GM13976 (cell line): ENCODE data around the gene PDE2A.

Source experiments
- DNase-seq: peaks from one replicate; pipeline ENCODE4 v3.0.0; 2012; ENCODE audit warnings: low spot score
- in situ Hi-C: fragments of 300-500 bp; cut with MboI; formaldehyde crosslinking; loops from one replicate; pipeline ENCODE4 v1.12.0; 2022; ENCODE audit warnings: low sequenced_read_pairs, mixed read lengths, inconsistent platforms; ENCODE audit not compliant: unreplicated experiment
- TF ChIP-seq, protein P1 (sequence below): IDR thresholded peaks from 2 replicates; pipeline ENCODE4 v1.5.1; 2012; ENCODE audit warnings: borderline replicate concordance, mild to moderate bottlenecking; ENCODE audit not compliant: insufficient read depth; ENCODE audit errors: extremely low read depth, missing control alignments, control extremely low read depth

PDE2A gene

DNA sequence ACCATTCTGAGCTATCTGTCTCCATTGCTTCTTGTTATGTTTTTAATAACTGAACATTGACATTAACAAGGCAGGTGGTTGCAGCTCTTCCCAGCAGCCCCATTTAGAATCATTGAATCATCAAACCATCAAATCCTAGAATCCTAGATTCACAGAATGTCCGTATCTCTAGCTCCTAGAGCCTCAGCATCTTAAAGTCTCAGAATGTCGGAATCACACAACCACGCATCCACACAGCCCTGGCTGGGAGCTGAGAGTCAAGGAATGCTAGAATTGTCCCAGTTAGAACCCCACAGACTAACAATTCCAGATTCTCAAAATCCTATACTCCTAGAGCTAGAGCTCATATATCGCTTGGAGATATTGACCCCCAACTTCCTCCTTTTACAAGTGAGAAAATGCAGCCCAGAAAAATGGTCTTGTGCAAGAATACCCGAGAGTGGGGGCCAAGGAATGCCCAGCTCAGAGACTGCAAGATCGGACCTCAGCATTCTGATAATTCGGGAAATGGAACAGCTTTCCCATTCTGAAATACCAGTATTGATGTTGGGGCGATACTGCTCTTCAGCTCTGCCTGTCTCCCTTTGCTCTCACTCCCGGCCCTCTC lies 38.8 kb downstream of the PDE2A start:
- DNase-seq = no peak
- TF ChIP-seq, protein P1, sequence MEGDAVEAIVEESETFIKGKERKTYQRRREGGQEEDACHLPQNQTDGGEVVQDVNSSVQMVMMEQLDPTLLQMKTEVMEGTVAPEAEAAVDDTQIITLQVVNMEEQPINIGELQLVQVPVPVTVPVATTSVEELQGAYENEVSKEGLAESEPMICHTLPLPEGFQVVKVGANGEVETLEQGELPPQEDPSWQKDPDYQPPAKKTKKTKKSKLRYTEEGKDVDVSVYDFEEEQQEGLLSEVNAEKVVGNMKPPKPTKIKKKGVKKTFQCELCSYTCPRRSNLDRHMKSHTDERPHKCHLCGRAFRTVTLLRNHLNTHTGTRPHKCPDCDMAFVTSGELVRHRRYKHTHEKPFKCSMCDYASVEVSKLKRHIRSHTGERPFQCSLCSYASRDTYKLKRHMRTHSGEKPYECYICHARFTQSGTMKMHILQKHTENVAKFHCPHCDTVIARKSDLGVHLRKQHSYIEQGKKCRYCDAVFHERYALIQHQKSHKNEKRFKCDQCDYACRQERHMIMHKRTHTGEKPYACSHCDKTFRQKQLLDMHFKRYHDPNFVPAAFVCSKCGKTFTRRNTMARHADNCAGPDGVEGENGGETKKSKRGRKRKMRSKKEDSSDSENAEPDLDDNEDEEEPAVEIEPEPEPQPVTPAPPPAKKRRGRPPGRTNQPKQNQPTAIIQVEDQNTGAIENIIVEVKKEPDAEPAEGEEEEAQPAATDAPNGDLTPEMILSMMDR = no peak
- in situ Hi-C loops = no loop called here

DNA sequence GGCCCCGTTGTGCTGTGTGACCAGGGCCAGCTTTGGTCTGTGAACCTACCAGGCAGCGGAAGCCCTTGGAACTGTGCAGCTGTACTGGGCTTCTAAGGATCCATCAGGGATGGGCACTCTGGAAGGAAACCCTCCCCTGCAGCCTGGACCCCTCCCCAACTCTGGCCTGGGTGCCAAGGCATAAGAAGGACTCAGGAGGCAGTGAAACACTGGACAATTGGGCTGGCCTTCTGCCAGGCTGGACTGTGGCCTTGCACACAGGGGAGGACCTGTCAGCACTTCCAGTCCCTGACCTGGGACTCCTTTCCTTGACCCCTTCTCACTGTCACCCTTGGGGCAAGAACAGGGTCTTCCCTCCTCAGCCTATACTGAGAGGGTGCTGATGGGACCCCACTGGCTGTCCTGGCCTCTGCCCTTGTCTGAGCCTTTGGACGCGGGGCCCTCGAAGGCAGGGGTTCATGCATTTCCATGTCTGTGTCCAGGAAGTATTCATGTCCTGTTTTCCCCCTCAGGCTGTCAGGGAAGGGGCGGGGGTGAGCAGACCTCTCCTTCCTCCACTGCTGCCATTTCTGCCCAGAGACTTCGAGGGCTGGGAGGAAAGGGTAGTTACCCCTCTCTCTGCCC lies 39.6 kb downstream of the PDE2A start:
- DNase-seq = no peak
- in situ Hi-C loops = no loop called here

DNA sequence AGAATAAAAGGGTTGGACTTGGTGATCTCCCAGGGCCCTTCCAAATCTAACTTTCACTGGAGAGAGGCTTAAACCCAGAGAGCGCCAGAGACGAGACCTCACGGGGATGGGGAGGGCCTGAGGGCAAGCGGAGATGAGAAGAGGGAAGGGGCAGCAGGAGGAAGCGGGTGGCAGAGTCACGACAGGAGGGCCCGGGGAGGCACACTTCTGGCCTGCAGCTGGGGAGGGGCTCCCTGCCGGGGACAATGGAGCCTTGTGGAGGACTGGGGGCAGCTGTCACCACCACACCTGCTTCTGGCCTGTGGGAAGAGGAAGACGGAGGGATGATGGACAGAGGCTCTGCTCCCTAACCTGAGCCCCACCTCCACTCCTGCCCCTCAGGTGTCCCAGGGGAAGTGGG lies 40.2 kb downstream of the PDE2A start:
- TF ChIP-seq, protein P1 = no peak
- DNase-seq = no peak
- in situ Hi-C loops = no loop called here

More for the DNA sequence above, 39.6 kb downstream of the PDE2A start:
- TF ChIP-seq, protein P1 = no peak

DNA sequence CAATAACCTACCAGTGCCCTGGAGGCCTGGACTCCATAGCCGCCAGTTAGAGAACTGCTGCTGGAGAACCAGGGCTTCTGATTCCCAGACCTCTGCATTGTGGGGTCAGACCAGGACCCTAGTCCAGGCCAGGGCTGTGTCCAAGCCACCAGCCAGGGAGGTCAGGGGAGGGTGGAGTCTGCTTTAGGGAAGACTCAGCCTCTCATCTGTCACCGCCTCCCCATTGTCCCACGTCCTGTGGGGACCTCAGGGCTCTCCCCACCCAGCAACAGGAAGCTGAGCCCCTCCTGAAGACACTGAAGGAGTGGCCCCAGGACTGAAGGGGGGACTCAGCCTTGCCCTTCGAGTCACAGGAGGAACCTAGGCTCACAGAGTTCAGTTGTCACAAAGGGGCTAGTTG lies 41.2 kb downstream of the PDE2A start:
- TF ChIP-seq, protein P1 = no peak
- in situ Hi-C loops = no loop called here
- DNase-seq = no peak

DNA sequence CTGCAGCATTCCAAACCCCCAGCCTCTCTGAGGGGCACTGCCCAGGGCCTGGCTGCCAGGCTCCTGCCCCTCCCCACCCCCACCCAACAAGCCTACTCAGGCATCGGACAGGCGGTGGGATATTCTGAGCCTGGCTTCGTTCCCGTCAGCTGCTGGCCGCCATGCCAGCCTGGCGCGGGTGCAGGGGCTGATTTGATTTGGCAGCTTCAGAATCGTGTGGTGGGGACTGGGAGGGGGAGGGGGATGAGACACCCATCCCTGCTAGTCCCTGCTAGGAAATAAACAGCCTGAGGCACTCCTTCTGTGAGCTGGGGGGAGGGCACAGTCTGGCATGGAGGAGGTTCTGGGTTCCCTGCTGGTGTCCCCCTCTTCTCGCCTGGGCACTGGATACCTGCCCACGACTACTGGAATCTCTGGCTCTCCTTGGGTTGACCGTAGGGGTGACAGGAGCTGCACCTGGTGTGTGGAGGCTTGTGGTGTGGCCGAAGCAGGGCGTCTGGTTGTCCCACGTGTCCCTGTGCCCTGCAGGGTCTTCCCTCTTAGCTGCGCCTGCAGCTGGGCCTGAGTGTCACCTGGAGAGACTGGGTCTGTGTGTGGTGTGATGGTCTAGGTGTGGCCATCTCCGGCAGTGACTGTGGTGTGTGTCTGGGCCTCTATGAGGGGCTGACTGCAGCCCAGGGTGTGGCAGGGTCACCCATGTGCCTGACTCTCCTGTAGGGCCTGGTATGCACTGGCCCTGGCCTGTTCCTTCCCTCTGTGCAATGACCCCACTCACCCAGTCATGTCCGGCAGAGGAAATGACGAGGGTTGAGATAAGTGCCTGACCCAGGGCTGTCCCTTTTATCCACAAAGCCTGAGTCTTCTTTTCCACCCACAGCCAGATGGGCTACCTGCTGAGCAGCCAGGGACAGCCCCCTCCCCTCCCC lies 42.2 kb downstream of the PDE2A start:
- in situ Hi-C loops = no loop called here
- TF ChIP-seq, protein P1 = no peak
- DNase-seq = no peak

DNA sequence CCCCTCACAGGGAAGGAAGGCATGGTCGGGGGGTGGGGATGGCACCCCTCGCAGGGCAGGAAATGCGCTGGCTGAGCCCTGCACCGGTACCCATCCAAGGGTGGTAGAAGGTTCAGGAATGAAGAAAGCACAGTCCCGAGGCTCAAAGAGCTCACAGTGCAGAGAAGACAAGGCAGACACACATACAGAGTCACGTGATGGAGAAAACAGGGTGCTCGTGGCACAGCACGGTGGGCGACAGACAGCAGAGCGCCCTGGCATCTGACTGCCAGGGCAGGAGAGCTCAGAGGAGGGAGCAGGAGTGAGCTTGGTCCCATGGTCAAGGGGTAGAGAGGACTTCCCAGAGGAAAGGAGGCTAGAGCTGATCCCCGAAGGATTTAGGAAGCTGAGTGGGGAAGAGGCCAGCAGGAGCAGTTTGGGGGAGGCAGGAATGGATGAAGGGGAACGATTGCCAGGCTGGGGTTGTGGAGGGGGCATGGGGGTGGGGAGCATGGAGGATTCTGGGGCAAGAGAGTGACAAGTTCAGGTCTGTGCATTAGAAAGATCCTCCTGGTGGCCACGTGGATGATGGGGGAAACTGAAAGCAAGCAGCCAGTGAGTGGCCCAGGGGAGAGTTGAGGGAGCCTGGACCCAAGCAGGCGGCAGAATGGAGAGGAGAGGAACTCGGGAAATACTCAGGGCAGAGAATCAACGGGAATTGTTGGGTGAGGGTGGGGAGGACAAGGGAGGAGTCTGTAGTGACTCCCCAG lies 43.9 kb downstream of the PDE2A start:
- TF ChIP-seq, protein P1 = no peak
- DNase-seq = peak; percentile 57
- in situ Hi-C loops = no loop called here
